Measurements from ENCODE around the gene CPO.

CPO gene

GRCh38 chr2:206996556-206997065 lies 57.3 kb downstream of the CPO start:
- no peaks in the 10 kb centered on the region for H3K36me3 ChIP-seq (ENCODE audit: control insufficient read depth, insufficient read depth, low read length)
- H3K9me3 ChIP-seq (ENCODE audit: control insufficient read depth, low read length), result no peaks in the 10 kb centered on the region
- H3K27me3 ChIP-seq (replicated peaks; ENCODE audit: control insufficient read depth, insufficient read depth, low read length, poor library complexity, severe bottlenecking), result no peaks in the 10 kb centered on the region
- no peak overlapping the region for H3K27ac ChIP-seq (ENCODE audit: insufficient read depth, low read length, poor library complexity, severe bottlenecking)
- DNase-seq, result no peak
- no peak overlapping the region for H3K4me3 ChIP-seq (ENCODE audit: insufficient read depth, low read depth, low read length, poor library complexity, severe bottlenecking)
- H3K4me1 ChIP-seq (ENCODE audit: control insufficient read depth, insufficient read depth, low read length, poor library complexity, severe bottlenecking), result no peaks in the 10 kb centered on the region

GRCh38 chr2:207008105-207008990 lies 69.0 kb downstream of the CPO start:
- no peak overlapping the region for H3K27ac ChIP-seq (ENCODE audit: insufficient read depth, low read length, poor library complexity, severe bottlenecking)
- no peak overlapping the region for H3K4me3 ChIP-seq (ENCODE audit: insufficient read depth, low read depth, low read length, poor library complexity, severe bottlenecking)
- no peaks in the 10 kb centered on the region for H3K9me3 ChIP-seq (ENCODE audit: control insufficient read depth, low read length)
- DNase-seq, result no peak
- no peaks in the 10 kb centered on the region for H3K36me3 ChIP-seq (ENCODE audit: control insufficient read depth, insufficient read depth, low read length)
- H3K27me3 ChIP-seq (replicated peaks; ENCODE audit: control insufficient read depth, insufficient read depth, low read length, poor library complexity, severe bottlenecking), result no peaks in the 10 kb centered on the region
- H3K4me1 ChIP-seq (ENCODE audit: control insufficient read depth, insufficient read depth, low read length, poor library complexity, severe bottlenecking), result no peaks in the 10 kb centered on the region

- no peak for DNase-seq
- Histone ChIP-seq H3K4me3 (ENCODE audit: insufficient read depth, low read depth, low read length, poor library complexity, severe bottlenecking) (no peak overlapping the region), H3K36me3 (ENCODE audit: control insufficient read depth, insufficient read depth, low read length) (no peaks in the 10 kb centered on the region), H3K27ac (ENCODE audit: insufficient read depth, low read length, poor library complexity, severe bottlenecking) (no peak overlapping the region), H3K27me3 (replicated peaks; ENCODE audit: control insufficient read depth, insufficient read depth, low read length, poor library complexity, severe bottlenecking) (no peaks in the 10 kb centered on the region), H3K9me3 (ENCODE audit: control insufficient read depth, low read length) (no peaks in the 10 kb centered on the region), H3K4me1 (ENCODE audit: control insufficient read depth, insufficient read depth, low read length, poor library complexity, severe bottlenecking) (no peaks in the 10 kb centered on the region)
These were observed 73.1 kb downstream of the CPO start for GRCh38 chr2:207012461-207012860.

DNA sequence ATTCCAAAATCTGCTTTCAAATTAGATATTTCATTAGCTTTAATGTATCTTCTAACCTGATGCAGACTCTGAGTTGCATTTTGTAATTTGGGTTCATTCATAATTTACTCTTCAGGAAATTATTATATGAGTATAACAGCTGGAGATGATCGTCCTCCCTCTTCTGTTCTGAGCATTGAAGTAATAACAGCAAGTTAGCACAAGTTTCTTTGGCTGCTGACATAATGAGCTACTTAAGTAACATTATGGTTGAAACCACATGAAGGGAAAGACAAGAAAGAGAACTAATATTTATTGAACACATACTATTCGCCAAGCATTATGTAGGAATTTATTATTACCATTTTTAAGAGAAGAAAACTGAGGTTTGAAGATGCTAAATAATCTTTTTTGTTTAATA lies 75.1 kb downstream of the CPO start:
- Histone ChIP-seq H3K4me3 (ENCODE audit: insufficient read depth, low read depth, low read length, poor library complexity, severe bottlenecking) (no peak overlapping the region), H3K27ac (ENCODE audit: insufficient read depth, low read length, poor library complexity, severe bottlenecking) (no peak overlapping the region), H3K27me3 (replicated peaks; ENCODE audit: control insufficient read depth, insufficient read depth, low read length, poor library complexity, severe bottlenecking) (no peaks in the 10 kb centered on the region), H3K36me3 (ENCODE audit: control insufficient read depth, insufficient read depth, low read length) (no peaks in the 10 kb centered on the region), H3K9me3 (ENCODE audit: control insufficient read depth, low read length) (no peaks in the 10 kb centered on the region), H3K4me1 (ENCODE audit: control insufficient read depth, insufficient read depth, low read length, poor library complexity, severe bottlenecking) (no peaks in the 10 kb centered on the region)
- no peak for DNase-seq

GRCh38 chr2:207015901-207016300 lies 76.6 kb downstream of the CPO start:
- Histone ChIP-seq H3K36me3 (ENCODE audit: control insufficient read depth, insufficient read depth, low read length) (no peaks in the 10 kb centered on the region), H3K4me1 (ENCODE audit: control insufficient read depth, insufficient read depth, low read length, poor library complexity, severe bottlenecking) (no peaks in the 10 kb centered on the region), H3K27me3 (replicated peaks; ENCODE audit: control insufficient read depth, insufficient read depth, low read length, poor library complexity, severe bottlenecking) (no peaks in the 10 kb centered on the region), H3K4me3 (ENCODE audit: insufficient read depth, low read depth, low read length, poor library complexity, severe bottlenecking) (no peak overlapping the region), H3K27ac (ENCODE audit: insufficient read depth, low read length, poor library complexity, severe bottlenecking) (no peak overlapping the region), H3K9me3 (ENCODE audit: control insufficient read depth, low read length) (no peaks in the 10 kb centered on the region)
- DNase-seq, result no peak

Data from effector memory CD4-positive, alpha-beta T cell (primary cell).